ENCODE data around the gene GAS5. TPM values are rescaled to one million over a fixed set of nuclear protein-coding genes. Genes with fewer than 3 reads are reported as not detected.

Gene GAS5
- total and polyA plus RNA-seq, 9 of the 15 experiments (the other 6 are each of a cell fraction or from before 2014, with no cell fraction given), result 565 to 1,860 (median 1,006) TPM

GRCh38 chr1:173888749-173889148, 21.0 kb upstream of the GAS5 start (continued):
- TF ChIP-seq ZNF512 (tag; IDR thresholded peaks at IDR 0.05) (no peak), BRD4 (IDR thresholded peaks at IDR 0.05) (no peak), ZNF184 (CRISPR knock-in tag; IDR thresholded peaks at IDR 0.05) (no peak), NCOA2 (IDR thresholded peaks at IDR 0.05; ENCODE audit: partially characterized antibody in 2 of 2) (no peak), MAZ (CRISPR knock-in tag; conservative IDR thresholded peaks at IDR 0.05 in 1 of 2, IDR thresholded peaks at IDR 0.05 in 1 of 2) (no peak)
- TF ChIP-seq, protein P1, sequence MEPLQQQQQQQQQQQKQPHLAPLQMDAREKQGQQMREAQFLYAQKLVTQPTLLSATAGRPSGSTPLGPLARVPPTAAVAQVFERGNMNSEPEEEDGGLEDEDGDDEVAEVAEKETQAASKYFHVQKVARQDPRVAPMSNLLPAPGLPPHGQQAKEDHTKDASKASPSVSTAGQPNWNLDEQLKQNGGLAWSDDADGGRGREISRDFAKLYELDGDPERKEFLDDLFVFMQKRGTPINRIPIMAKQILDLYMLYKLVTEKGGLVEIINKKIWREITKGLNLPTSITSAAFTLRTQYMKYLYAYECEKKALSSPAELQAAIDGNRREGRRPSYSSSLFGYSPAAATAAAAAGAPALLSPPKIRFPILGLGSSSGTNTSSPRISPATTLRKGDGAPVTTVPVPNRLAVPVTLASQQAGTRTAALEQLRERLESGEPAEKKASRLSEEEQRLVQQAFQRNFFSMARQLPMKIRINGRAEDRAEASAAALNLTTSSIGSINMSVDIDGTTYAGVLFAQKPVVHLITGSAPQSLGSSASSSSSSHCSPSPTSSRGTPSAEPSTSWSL (CRISPR knock-in tag; IDR thresholded peaks at IDR 0.05; ENCODE audit: borderline replicate concordance), result no peak

DNA sequence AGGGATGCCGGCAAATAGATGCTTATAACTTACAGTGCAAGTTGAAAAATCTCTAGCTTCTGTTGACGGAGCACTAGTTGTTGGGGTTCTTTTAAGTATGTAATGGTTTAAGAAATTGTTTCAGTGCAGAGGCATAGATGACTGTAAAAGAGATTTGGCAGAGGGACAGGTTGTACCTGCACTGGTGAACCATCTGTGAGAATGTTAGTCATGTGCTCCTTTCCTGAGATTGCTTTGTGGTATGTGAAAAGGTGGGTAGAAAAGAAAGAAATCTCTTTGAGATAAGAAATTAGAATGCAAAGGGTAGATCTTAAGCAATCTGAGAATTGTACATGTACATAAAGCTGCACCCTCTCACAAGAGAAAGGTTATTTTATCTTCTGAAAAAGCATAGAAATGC, 19.8 kb upstream of the GAS5 start:
- BruUV-seq (replicated peaks), result no TSS peak
- POLR2A ChIA-PET, result interaction anchor here (0.7 to 2.9 kb wide), 2 partner anchors 17 to 20 kb away, joined by 3 to 26 read pairs; partner anchors contain the start of genes GAS5 and ZBTB37
- Histone ChIP-seq H3K27me3 (ENCODE audit: control insufficient read depth in 2 of 2, insufficient read depth in 2 of 2, low read length in 2 of 2) (no peaks in the 10 kb centered on the region), H2AFZ (ENCODE audit: low read depth, low read length) (no peak overlapping the region), H3K9me3 (replicated peaks; ENCODE audit: control insufficient read depth, insufficient read depth, low read depth, low read length) (no peaks in the 10 kb centered on the region), H3K4me2 (ENCODE audit: insufficient read depth, low read length) (no peak overlapping the region), H3K79me2 (ENCODE audit: control insufficient read depth, insufficient read depth, low read length) (no peaks in the 10 kb centered on the region), H3K4me3 (no peak overlapping the region), H4K20me1 (replicated peaks; ENCODE audit: control insufficient read depth, insufficient read depth, low read length) (no peaks in the 10 kb centered on the region), H3K36me3 (ENCODE audit: control insufficient read depth, insufficient read depth, low read length) (peaks cover 14% of the 10 kb centered on the region; the same call in 2 of the 3 replicates), H3K9ac (ENCODE audit: insufficient read depth in 1 of 2, low read depth in 2 of 2, low read length in 2 of 2) (no peak overlapping the region), H3K27ac (ENCODE audit: extremely low read depth, low read depth, low read length) (no peak overlapping the region), H3K4me1 (replicated peaks in 1 of 2; ENCODE audit: control insufficient read depth in 2 of 2, insufficient read depth in 2 of 2, low read length in 2 of 2) (no peaks in the 10 kb centered on the region), H3K9me1 (ENCODE audit: control insufficient read depth, insufficient read depth, low read length) (no peaks in the 10 kb centered on the region)
- intact Hi-C loops (cut with micrococcal nuclease), result no loop called here
- no peak for ATAC-seq
- TF ChIP-seq ZFPM2 (CRISPR knock-in tag; IDR thresholded peaks at IDR 0.05) (no peak), SOX6 (IDR thresholded peaks at IDR 0.05) (no peak), YBX1 (IDR thresholded peaks at IDR 0.05) (no peak), SMAD4 (CRISPR knock-in tag; conservative IDR thresholded peaks at IDR 0.05) (no peak), ZC3H8 (IDR thresholded peaks at IDR 0.05) (no peak), ETV5 (CRISPR knock-in tag; IDR thresholded peaks at IDR 0.05; ENCODE audit: low read depth) (no peak), MTA2 (IDR thresholded peaks at IDR 0.05; ENCODE audit: low read depth) (no peak), RBM39 (optimal IDR thresholded peaks at IDR 0.05; ENCODE audit: low read depth, low read length) (no peak), HMG20A (CRISPR knock-in tag; conservative IDR thresholded peaks at IDR 0.05) (no peak), ZNF224 (CRISPR knock-in tag; IDR thresholded peaks at IDR 0.05) (no peak), ELF2 (CRISPR knock-in tag; IDR thresholded peaks at IDR 0.05) (no peak), BMI1 (IDR thresholded peaks at IDR 0.05; ENCODE audit: low read length) (no peak), ZNF586 (CRISPR knock-in tag; conservative IDR thresholded peaks at IDR 0.05) (no peak), NR4A1 (CRISPR knock-in tag; IDR thresholded peaks at IDR 0.05) (no peak), NR4A1 (tag; IDR thresholded peaks at IDR 0.05) (no peak)
- TF ChIP-seq, protein P2, sequence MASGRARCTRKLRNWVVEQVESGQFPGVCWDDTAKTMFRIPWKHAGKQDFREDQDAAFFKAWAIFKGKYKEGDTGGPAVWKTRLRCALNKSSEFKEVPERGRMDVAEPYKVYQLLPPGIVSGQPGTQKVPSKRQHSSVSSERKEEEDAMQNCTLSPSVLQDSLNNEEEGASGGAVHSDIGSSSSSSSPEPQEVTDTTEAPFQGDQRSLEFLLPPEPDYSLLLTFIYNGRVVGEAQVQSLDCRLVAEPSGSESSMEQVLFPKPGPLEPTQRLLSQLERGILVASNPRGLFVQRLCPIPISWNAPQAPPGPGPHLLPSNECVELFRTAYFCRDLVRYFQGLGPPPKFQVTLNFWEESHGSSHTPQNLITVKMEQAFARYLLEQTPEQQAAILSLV (tag; IDR thresholded peaks at IDR 0.05), result no peak
- no peak for DNase-seq (ENCODE audit: extremely low read depth in 1 of 4, low spot score in 3 of 4)
- in situ Hi-C loops (cut with MboI), result no loop called here
- CTCF ChIA-PET (ENCODE audit: low intra/inter-chr PET ratio), result no interaction called here
- FAIRE-seq, result no peak
- WGBS (ENCODE audit: insufficient coverage, low coverage, missing lambda C conversion rate), result 83% methylated on average over 2 of the region's 2 CpGs
